UCSD-AML1 (cell line): ENCODE results near the gene NECTIN2.
"Not testable (repeated sequence)": the region's sequence is repeated elsewhere in the genome, so short reads cannot be mapped to it uniquely, and the experiment has no call there.

Experiments
- DNase-seq: peaks from one replicate; lab custom pipeline; 2025; ENCODE audit not compliant: unreplicated experiment; lab: John Stamatoyannopoulos, UW

Gene NECTIN2

DNA sequence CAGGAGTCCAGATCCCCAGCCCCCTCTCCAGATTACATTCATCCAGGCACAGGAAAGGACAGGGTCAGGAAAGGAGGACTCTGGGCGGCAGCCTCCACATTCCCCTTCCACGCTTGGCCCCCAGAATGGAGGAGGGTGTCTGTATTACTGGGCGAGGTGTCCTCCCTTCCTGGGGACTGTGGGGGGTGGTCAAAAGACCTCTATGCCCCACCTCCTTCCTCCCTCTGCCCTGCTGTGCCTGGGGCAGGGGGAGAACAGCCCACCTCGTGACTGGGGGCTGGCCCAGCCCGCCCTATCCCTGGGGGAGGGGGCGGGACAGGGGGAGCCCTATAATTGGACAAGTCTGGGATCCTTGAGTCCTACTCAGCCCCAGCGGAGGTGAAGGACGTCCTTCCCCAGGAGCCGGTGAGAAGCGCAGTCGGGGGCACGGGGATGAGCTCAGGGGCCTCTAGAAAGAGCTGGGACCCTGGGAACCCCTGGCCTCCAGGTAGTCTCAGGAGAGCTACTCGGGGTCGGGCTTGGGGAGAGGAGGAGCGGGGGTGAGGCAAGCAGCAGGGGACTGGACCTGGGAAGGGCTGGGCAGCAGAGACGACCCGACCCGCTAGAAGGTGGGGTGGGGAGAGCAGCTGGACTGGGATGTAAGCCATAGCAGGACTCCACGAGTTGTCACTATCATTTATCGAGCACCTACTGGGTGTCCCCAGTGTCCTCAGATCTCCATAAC is 59.5 kb downstream of the NECTIN2 start, which contains the start of gene APOE:
TSS of gene APOE (plus strand) at position 360 of the 724 bp plus-strand sequence. CDS start 829 bp downstream, outside the sequence.
- no peak for DNase-seq

DNA sequence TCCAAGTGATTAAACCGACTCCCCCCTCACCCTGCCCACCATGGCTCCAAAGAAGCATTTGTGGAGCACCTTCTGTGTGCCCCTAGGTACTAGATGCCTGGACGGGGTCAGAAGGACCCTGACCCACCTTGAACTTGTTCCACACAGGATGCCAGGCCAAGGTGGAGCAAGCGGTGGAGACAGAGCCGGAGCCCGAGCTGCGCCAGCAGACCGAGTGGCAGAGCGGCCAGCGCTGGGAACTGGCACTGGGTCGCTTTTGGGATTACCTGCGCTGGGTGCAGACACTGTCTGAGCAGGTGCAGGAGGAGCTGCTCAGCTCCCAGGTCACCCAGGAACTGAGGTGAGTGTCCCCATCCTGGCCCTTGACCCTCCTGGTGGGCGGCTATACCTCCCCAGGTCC is 61.5 kb downstream of the NECTIN2 start:
- DNase-seq = no peak

DNA sequence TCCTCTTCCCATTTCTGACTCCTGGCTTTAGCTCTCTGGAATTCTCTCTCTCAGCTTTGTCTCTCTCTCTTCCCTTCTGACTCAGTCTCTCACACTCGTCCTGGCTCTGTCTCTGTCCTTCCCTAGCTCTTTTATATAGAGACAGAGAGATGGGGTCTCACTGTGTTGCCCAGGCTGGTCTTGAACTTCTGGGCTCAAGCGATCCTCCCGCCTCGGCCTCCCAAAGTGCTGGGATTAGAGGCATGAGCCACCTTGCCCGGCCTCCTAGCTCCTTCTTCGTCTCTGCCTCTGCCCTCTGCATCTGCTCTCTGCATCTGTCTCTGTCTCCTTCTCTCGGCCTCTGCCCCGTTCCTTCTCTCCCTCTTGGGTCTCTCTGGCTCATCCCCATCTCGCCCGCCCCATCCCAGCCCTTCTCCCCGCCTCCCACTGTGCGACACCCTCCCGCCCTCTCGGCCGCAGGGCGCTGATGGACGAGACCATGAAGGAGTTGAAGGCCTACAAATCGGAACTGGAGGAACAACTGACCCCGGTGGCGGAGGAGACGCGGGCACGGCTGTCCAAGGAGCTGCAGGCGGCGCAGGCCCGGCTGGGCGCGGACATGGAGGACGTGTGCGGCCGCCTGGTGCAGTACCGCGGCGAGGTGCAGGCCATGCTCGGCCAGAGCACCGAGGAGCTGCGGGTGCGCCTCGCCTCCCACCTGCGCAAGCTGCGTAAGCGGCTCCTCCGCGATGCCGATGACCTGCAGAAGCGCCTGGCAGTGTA is 62.2 kb downstream of the NECTIN2 start:
- DNase-seq = no peak

DNA sequence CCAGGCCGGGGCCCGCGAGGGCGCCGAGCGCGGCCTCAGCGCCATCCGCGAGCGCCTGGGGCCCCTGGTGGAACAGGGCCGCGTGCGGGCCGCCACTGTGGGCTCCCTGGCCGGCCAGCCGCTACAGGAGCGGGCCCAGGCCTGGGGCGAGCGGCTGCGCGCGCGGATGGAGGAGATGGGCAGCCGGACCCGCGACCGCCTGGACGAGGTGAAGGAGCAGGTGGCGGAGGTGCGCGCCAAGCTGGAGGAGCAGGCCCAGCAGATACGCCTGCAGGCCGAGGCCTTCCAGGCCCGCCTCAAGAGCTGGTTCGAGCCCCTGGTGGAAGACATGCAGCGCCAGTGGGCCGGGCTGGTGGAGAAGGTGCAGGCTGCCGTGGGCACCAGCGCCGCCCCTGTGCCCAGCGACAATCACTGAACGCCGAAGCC is 62.8 kb downstream of the NECTIN2 start:
- DNase-seq = no peak

DNA sequence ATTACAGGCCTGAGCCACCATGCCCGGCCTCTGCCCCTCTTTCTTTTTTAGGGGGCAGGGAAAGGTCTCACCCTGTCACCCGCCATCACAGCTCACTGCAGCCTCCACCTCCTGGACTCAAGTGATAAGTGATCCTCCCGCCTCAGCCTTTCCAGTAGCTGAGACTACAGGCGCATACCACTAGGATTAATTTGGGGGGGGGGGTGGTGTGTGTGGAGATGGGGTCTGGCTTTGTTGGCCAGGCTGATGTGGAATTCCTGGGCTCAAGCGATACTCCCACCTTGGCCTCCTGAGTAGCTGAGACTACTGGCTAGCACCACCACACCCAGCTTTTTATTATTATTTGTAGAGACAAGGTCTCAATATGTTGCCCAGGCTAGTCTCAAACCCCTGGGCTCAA is 63.7 kb downstream of the NECTIN2 start:
- DNase-seq = no peak

DNA sequence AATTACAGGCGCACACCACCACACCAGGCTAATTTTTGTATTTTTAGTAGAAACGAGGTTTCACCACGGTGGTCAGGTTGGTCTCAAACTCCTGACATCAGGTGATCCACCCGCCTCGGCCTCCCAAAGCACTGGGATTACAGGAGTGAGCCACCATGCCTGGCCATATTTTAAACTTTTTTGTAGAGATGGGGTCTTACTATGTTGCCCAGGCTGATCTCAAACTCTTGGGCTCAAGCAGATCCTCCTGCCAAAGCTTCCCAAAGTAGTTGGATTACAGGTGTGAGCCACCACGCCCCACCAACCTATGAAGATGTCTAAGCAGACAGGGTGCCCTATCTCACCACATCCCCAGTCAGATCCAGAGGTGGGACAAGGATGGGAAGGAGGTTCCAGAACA is 65.8 kb downstream of the NECTIN2 start:
- not testable (repeated sequence) for DNase-seq

DNA sequence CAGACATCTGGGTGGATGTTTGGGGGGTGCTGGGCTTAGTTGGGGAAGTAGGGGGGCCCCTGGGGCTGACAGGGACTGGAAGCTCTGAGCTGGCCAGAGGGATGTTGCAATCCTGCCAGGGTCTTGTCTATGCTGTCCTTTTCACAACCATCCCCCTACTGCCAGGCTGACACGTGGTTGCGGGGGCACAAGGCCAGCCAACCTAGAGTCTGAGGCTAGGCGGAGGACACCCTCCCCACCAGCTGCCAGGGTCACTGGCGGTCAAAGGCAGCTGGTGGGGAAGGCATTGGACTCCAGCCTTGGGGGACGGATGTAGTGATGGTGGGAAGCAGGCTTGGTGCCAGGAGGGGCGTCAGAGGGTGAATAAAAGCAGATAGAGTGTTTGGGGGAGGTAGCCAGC is 66.8 kb downstream of the NECTIN2 start:
- DNase-seq = no peak

DNA sequence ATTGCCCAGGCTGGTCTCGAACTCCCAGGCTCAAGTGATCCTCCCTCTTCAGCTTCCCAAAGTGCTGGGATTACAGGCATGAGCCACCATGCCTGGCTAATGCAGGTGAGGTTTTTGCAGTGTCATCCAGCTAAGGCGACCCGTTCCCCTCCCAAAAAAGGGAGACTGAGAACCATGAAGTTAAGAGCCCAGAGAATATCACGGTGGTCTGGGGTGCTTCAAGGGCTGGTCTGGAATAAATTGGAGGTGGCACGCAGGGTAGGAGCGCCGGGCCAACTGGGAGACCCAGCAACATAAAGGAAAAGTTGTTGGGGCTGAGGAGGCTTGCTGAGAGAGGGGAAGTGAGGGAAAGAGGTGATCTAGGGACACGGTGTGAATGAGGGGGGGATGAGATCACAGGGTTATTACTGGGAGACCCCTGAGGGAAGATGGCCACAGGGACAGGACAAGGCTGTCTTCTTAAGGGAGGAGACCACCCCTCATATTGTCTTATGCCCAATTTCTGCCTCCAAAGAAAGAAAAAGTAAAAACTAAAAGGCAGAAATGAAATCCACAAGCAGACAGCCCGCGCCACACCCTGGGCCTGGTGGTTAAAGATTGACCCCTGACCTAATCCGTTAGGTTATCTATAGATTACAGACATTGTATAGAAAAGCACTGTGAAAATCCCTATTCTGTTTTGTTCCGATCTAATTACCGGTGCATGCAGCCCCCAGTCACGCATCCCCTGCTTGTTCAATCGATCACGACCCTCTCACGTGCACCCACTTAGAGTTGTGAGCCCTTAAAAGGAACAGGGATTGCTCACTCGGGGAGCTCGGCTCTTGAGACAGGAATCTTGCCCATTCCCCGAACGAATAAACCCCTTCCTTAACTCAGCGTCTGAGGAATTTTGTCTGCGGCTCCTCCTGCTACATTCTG is 67.7 kb downstream of the NECTIN2 start:
- not testable (repeated sequence) for DNase-seq

DNA sequence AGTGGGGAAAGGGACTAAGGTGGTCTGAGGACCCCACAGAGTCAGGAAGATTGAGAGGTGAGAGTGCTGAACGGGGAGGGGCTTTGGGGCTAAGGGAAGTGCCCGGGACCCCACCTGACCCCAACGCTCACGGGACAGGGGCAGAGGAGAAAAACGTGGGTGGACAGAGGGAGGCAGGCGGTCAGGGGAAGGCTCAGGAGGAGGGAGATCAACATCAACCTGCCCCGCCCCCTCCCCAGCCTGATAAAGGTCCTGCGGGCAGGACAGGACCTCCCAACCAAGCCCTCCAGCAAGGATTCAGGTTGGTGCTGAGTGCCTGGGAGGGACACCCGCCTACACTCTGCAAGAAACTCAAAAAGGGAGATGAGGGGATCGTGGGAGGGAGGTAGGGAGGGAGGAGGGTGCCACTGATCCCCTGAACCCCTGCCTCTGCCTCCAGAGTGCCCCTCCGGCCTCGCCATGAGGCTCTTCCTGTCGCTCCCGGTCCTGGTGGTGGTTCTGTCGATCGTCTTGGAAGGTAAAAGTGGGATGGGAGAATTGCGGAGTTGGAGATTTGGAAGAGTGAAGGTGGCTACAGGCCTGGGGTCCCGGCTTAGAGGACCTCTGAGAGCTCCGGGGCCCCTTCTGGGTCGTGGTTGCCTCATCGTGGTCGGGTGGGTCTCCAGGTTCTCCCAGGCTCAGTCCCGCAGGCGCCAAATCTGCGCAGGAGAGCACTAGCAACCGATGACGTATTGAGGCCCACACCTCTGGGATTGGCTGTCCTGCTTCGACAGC is 68.5 kb downstream of the NECTIN2 start, which contains the start of gene APOC1:
TSS of gene APOC1 (plus strand) at position 176 of the 774 bp plus-strand sequence. CDS start at position 460, 284 bp downstream.
- DNase-seq = peak; percentile 66

DNA sequence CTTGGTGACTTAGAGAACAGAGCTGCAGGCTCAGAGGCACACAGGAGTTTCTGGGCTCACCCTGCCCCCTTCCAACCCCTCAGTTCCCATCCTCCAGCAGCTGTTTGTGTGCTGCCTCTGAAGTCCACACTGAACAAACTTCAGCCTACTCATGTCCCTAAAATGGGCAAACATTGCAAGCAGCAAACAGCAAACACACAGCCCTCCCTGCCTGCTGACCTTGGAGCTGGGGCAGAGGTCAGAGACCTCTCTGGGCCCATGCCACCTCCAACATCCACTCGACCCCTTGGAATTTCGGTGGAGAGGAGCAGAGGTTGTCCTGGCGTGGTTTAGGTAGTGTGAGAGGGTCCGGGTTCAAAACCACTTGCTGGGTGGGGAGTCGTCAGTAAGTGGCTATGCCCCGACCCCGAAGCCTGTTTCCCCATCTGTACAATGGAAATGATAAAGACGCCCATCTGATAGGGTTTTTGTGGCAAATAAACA is 78.2 kb downstream of the NECTIN2 start:
- no peak for DNase-seq

DNA sequence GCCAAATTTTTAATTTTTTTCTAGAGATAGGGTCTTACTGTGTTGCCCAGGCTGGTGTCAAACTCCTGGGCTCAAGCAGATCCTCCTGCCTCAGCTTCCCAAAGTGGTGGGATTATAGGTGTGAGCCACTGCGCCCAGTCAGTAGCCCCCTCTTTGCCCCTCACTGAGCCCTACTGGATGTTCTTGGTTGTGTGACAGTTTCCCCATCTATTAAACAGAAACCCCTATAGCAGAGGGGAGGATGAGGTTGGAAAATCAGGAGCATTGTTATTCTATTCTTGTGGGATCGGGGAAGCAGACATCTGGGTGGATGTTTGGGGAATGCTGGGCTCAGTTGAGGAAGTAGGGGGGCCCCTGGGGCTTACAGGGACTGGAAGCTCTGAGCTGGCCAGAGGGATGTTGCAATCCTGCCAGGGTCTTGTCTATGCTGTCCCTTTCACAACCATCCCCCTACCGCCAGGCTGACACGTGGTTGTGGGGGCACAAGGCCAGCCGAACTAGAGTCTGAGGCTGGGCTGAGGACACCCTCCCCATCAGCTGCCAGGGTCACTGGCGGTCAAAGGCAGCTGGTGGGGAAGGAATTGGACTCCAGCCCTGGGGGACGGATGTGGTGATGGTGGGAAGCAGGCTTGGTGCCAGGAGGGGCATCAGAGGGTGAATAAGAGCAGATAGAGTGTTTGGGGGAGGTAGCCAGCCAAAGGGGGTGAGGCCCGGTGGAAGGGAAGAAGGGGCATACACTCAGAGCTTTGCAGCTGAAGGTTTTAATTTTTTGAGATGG is 79.2 kb downstream of the NECTIN2 start:
- DNase-seq = peak; percentile 23

DNA sequence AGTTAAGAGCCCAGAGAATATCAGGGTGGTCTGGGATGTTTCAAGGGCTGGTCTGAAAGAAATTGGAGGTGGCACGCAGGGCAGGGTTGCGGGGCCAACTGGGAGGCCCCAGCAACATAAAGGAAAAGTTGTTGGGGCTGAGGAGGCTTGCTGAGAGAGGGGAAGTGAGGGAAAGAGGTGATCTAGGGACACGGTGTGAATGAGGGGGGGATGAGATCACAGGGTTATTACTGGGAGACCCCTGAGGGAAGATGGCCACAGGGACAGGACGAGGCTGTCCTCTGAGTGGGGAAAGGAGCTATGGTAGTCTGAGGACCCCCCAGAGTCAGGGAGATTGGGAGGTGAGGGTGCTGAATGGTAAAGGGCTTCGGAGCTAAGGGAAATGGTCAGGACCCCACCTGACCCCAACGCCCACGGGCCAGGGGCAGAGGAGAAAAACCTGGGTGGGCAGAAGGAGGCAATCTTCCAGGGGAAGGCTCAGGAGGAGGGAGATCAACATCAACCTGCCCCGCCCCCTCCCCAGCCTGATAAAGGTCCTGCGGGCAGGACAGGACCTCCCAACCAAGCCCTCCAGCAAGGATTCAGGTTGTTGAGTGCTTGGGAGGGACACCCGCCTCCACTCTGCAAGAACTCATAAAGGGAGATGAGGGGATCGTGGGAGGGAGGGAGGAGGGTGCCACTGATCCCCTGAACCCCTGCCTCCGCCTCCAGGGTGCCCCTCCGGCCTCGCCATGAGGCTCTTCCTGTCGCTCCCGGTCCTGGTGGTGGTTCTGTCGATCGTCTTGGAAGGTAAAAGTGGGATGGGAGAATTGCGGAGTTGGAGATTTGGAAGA is 80.4 kb downstream of the NECTIN2 start:
- not testable (repeated sequence) for DNase-seq

DNA sequence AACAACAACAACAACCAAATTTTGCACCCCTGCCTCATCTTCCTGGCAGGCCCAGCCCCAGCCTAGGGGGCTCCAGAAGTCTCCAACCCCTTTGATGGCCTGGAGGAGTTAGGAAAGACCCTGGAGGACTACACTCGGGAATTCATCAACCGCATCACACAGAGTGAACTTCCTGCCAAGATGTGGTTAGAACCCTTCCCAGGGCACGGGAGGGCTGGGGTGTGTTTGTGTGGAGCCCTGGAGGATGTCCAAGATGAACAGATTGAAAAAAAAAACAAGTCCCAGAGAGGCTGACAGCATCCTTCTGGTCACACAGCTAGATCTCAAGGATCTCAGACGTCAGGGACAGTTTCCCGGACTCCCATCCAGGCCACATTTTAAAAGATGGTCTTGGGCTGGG is 81.6 kb downstream of the NECTIN2 start:
- DNase-seq = no peak

DNA sequence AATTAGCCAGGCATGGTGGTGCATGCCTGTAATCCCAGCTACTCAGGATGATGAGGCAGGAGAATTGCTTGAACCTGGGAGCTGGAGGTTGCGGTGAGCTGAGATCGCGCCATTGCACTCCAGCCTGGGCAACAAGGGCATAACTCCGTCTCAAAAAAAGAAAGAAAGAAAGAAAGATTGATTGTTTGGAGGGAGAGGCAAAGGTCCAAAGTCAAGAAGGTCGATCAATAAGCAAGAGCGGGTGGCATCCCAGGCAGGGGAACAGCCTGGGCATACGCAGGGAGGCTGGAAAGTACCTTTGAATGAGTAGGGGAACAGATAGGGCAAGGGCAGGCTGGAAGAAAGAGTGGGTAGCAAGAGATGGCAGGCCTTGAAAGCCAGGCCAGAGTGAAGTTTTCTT is 84.0 kb downstream of the NECTIN2 start:
- no peak for DNase-seq

DNA sequence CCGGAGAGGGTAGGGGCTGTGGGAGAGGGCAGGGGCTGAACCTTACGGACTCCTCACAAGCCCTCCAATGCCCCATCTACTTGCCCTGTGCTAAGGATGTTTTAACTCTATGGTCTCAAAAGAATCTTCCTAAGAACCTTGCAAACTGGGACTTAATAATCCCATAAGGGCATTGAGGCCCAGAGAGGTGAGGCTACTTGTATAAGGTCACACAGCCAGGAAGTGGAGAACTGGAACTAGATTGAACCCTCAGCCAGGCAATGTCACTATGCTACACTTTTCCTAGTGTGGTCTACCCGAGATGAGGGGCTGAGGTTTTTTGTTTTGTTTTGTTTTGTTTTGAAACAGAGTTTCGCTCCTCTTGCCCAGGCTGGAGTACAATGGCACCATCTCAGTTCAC is 85.4 kb downstream of the NECTIN2 start:
- no peak for DNase-seq
